ENCODE data around the gene POP4. TPM values are rescaled to one million over a fixed set of nuclear protein-coding genes. Genes with fewer than 3 reads are reported as not detected.
A peak's percentile ranks its signal among the peaks of the same experiment; 100 is the strongest.

POP4 gene
- total and polyA plus RNA-seq, 2 of the 13 experiments (the other 11 are each of a cell fraction or from before 2014, with no cell fraction given): 32.2 to 84.0 TPM

- no peak for TF ChIP-seq PRDM4 (CRISPR knock-in tag; IDR thresholded peaks at IDR 0.05; ENCODE audit: borderline replicate concordance)
- no peak for TF ChIP-seq ZNF512B (CRISPR knock-in tag; IDR thresholded peaks at IDR 0.05; ENCODE audit: borderline replicate concordance)
- no peak for TF ChIP-seq TRIM22 (IDR thresholded peaks at IDR 0.05)
- peak; percentile 74; the same call in 1 of the 2 replicates for TF ChIP-seq REPIN1 (CRISPR knock-in tag; IDR thresholded peaks at IDR 0.05; ENCODE audit: borderline replicate concordance, low read depth)
- TF ChIP-seq SP1 (IDR thresholded peaks at IDR 0.05): no peak
- TF ChIP-seq SP1 (CRISPR knock-in tag; IDR thresholded peaks at IDR 0.05): no peak; the same call in 1 of the 2 replicates
- no peak for TF ChIP-seq TFE3 (CRISPR knock-in tag; IDR thresholded peaks at IDR 0.05)
- no peak for TF ChIP-seq TEAD2 (CRISPR knock-in tag; IDR thresholded peaks at IDR 0.05)
- no peak for TF ChIP-seq REXO4 (CRISPR knock-in tag; IDR thresholded peaks at IDR 0.05; ENCODE audit: borderline replicate concordance)
- peak; percentile 33; the same call in 1 of the 2 replicates for TF ChIP-seq RXRA (CRISPR knock-in tag; IDR thresholded peaks at IDR 0.05)
- no peak for TF ChIP-seq ZNF343 (CRISPR knock-in tag; IDR thresholded peaks at IDR 0.05)
- no peak for TF ChIP-seq ZNF207 (IDR thresholded peaks at IDR 0.05; ENCODE audit: borderline replicate concordance)
- peak in 1 of 2 experiments; percentile 46; a peak in 1 of 4 replicates for TF ChIP-seq NR2F1 (CRISPR knock-in tag; IDR thresholded peaks at IDR 0.05)
- no peak; the same call in 1 of the 2 replicates for TF ChIP-seq ZNF547 (CRISPR knock-in tag; IDR thresholded peaks at IDR 0.05)
- no peak for TF ChIP-seq ARHGAP35 (CRISPR knock-in tag; IDR thresholded peaks at IDR 0.05; ENCODE audit: borderline replicate concordance)
- TF ChIP-seq DNMT3B (CRISPR knock-in tag; conservative IDR thresholded peaks at IDR 0.05): no peak
- no peak for TF ChIP-seq RBM22 (optimal IDR thresholded peaks at IDR 0.05; ENCODE audit: low read length)
- TF ChIP-seq SNAPC2 (CRISPR knock-in tag; IDR thresholded peaks at IDR 0.05): 0 out of 2 replicates have a peak, but pooled peaks have one; percentile 16
- TF ChIP-seq GPBP1L1 (CRISPR knock-in tag; IDR thresholded peaks at IDR 0.05): no peak
- TF ChIP-seq ELF4 (CRISPR knock-in tag; IDR thresholded peaks at IDR 0.05; ENCODE audit: borderline replicate concordance): no peak
Measured at GRCh38 chr19:29605653-29606419, at the start of gene POP4 (continued).
